Measurements from ENCODE around the gene ANKS6. TPM values are rescaled to one million over a fixed set of nuclear protein-coding genes. Genes with fewer than 3 reads are reported as not detected.
A peak's percentile ranks its signal among the peaks of the same experiment; 100 is the strongest.

Gene ANKS6
- total and polyA plus RNA-seq, 9 of the 15 experiments (the other 6 are each of a cell fraction or from before 2014, with no cell fraction given), result 9.9 to 74.5 (median 36.9) TPM

- FAIRE-seq (no peak), DNase-seq (ENCODE audit: extremely low read depth in 1 of 4, low spot score in 3 of 4) (no peak), ATAC-seq (no peak)
- Histone ChIP-seq H3K9ac (ENCODE audit: insufficient read depth in 1 of 2, low read depth in 2 of 2, low read length in 2 of 2) (no peak overlapping the region), H3K79me2 (ENCODE audit: control insufficient read depth, insufficient read depth, low read length) (peaks cover 20% of the 10 kb centered on the region; the same call in 2 of the 3 replicates), H2AFZ (ENCODE audit: low read depth, low read length) (no peak overlapping the region), H3K9me1 (ENCODE audit: control insufficient read depth, insufficient read depth, low read length) (no peaks in the 10 kb centered on the region), H3K36me3 (ENCODE audit: control insufficient read depth, insufficient read depth, low read length) (peaks cover 80% of the 10 kb centered on the region), H3K4me3 (no peak overlapping the region), H3K27me3 (ENCODE audit: control insufficient read depth in 2 of 2, insufficient read depth in 2 of 2, low read length in 2 of 2) (no peaks in the 10 kb centered on the region), H4K20me1 (replicated peaks; ENCODE audit: control insufficient read depth, insufficient read depth, low read length) (no peaks in the 10 kb centered on the region), H3K9me3 (replicated peaks; ENCODE audit: control insufficient read depth, insufficient read depth, low read depth, low read length) (no peaks in the 10 kb centered on the region), H3K4me2 (ENCODE audit: insufficient read depth, low read length) (no peak overlapping the region), H3K27ac (ENCODE audit: extremely low read depth, low read depth, low read length) (0 out of 3 replicates have a peak overlapping the region, but pooled peaks have one; percentile 1), H3K4me1 (replicated peaks in 1 of 2; ENCODE audit: control insufficient read depth in 2 of 2, insufficient read depth in 2 of 2, low read length in 2 of 2) (peaks cover 36 to 51% of the 10 kb centered on the region in 2 experiments)
- BruUV-seq (replicated peaks), result no TSS peak
- ChIA-PET CTCF (ENCODE audit: low intra/inter-chr PET ratio) (no interaction called here), POLR2A (no interaction called here)
- intact Hi-C loops (cut with micrococcal nuclease) (loop anchor here (5.0 kb wide), 1 partner anchor 33 kb away; the partner anchor contains the start of gene ANKS6), in situ Hi-C loops (cut with MboI) (no loop called here)
- WGBS (ENCODE audit: insufficient coverage, low coverage, missing lambda C conversion rate), result 79% methylated on average over 5 of the region's 5 CpGs
- TF ChIP-seq KDM2B (CRISPR knock-in tag; IDR thresholded peaks at IDR 0.05) (no peak), ZNF668 (CRISPR knock-in tag; IDR thresholded peaks at IDR 0.05) (no peak), KLF1 (tag; IDR thresholded peaks at IDR 0.05) (no peak), HLTF (IDR thresholded peaks at IDR 0.05) (no peak), RHOXF2B (CRISPR knock-in tag; conservative IDR thresholded peaks at IDR 0.05) (no peak), FOXA1 (IDR thresholded peaks at IDR 0.05; ENCODE audit: borderline replicate concordance) (no peak)
These were observed 34.2 kb upstream of the ANKS6 start for GRCh38 chr9:98830554-98830953.

GRCh38 chr9:98829766-98830165 is 33.4 kb upstream of the ANKS6 start:
- intact Hi-C loops (cut with micrococcal nuclease) (loop anchor here (5.0 kb wide), 1 partner anchor 32 kb away; the partner anchor contains the start of gene ANKS6), in situ Hi-C loops (cut with MboI) (no loop called here)
- no peak for FAIRE-seq
- Histone ChIP-seq H3K9me3 (replicated peaks; ENCODE audit: control insufficient read depth, insufficient read depth, low read depth, low read length) (no peaks in the 10 kb centered on the region), H3K9ac (ENCODE audit: insufficient read depth in 1 of 2, low read depth in 2 of 2, low read length in 2 of 2) (no peak overlapping the region), H3K36me3 (ENCODE audit: control insufficient read depth, insufficient read depth, low read length) (peaks cover 79% of the 10 kb centered on the region), H4K20me1 (replicated peaks; ENCODE audit: control insufficient read depth, insufficient read depth, low read length) (no peaks in the 10 kb centered on the region), H3K27me3 (ENCODE audit: control insufficient read depth in 2 of 2, insufficient read depth in 2 of 2, low read length in 2 of 2) (no peaks in the 10 kb centered on the region), H3K27ac (ENCODE audit: extremely low read depth, low read depth, low read length) (no peak overlapping the region), H3K9me1 (ENCODE audit: control insufficient read depth, insufficient read depth, low read length) (no peaks in the 10 kb centered on the region), H3K4me1 (replicated peaks in 1 of 2; ENCODE audit: control insufficient read depth in 2 of 2, insufficient read depth in 2 of 2, low read length in 2 of 2) (peaks cover 33 to 44% of the 10 kb centered on the region in 2 experiments), H3K4me2 (ENCODE audit: insufficient read depth, low read length) (no peak overlapping the region), H2AFZ (ENCODE audit: low read depth, low read length) (no peak overlapping the region), H3K79me2 (ENCODE audit: control insufficient read depth, insufficient read depth, low read length) (peaks cover 17% of the 10 kb centered on the region; the same call in 2 of the 3 replicates), H3K4me3 (no peak overlapping the region)
- no peak for DNase-seq (ENCODE audit: extremely low read depth in 1 of 4, low spot score in 3 of 4)
- ChIA-PET CTCF (ENCODE audit: low intra/inter-chr PET ratio) (no interaction called here), POLR2A (no interaction called here)
- 52% methylated on average over 5 of the region's 5 CpGs for WGBS (ENCODE audit: insufficient coverage, low coverage, missing lambda C conversion rate)
- ATAC-seq, result no peak
- no TSS peak for BruUV-seq (replicated peaks)
- no peak for TF ChIP-seq NCOA1 (IDR thresholded peaks at IDR 0.05; ENCODE audit: low read depth)
- TF ChIP-seq ZBTB8A (IDR thresholded peaks at IDR 0.05; ENCODE audit: partially characterized antibody), result no peak
- TF ChIP-seq PTRF (tag; IDR thresholded peaks at IDR 0.05), result no peak
- TF ChIP-seq PBX2 (CRISPR knock-in tag; IDR thresholded peaks at IDR 0.05; ENCODE audit: low read depth), result no peak
- TF ChIP-seq PBX2 (tag; conservative IDR thresholded peaks at IDR 0.05; ENCODE audit: low read depth), result no peak
- TF ChIP-seq DLX4 (CRISPR knock-in tag; IDR thresholded peaks at IDR 0.05), result no peak
- TF ChIP-seq ZBTB26 (CRISPR knock-in tag; IDR thresholded peaks at IDR 0.05), result no peak

All from K562 (cell line).